Esophagus mucosa (tissue), 1 donor: Measurements from ENCODE around the gene CDK5R1. TPM values are rescaled to one million over a fixed set of nuclear protein-coding genes. Genes with fewer than 3 reads are reported as not detected.

Source experiments
- ATAC-seq: fragments of 200-7000 bp; cut with Tn5 transposase; one replicate; pipeline ENCODE4 v1.9.1; 2020
- total RNA-seq: library from RNA; stranded (reverse); gene quantifications from one replicate; pipeline ENCODE4 v1.2.4, GENCODE V29; 2023
- donor health status: DM: yes; HTN: yes; CAD: no.

The CDK5R1 gene
- total RNA-seq, 1 donor from 2014 or later: 12.6 TPM

GRCh38 chr17:32471652-32472051, 15.1 kb upstream of the CDK5R1 start:
- ATAC-seq: no peak

- ATAC-seq: no peak
Observed at GRCh38 chr17:32475258-32475657, 11.5 kb upstream of the CDK5R1 start.

DNA sequence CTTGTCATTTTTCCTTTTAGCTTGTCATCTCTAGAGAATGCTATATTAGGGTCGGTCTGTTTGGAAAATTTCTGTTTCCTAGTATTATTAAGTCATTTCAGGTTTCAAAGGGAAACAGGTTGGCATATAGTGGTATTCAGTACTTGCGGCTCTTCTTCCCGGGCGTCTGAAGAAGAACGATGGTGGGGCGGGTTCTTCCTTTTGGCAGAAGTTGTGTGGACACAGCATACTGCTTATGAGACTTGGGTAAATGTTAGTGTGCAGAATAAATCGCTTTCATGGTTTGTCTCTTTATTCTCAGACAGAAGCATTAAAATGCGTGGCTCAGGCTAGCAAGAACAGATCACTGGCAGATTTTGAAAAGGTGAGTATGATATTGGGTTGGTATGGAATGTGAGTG, 9.6 kb upstream of the CDK5R1 start:
- ATAC-seq: no peak

GRCh38 chr17:32479074-32479617, 7.6 kb upstream of the CDK5R1 start:
- ATAC-seq: no peak

DNA sequence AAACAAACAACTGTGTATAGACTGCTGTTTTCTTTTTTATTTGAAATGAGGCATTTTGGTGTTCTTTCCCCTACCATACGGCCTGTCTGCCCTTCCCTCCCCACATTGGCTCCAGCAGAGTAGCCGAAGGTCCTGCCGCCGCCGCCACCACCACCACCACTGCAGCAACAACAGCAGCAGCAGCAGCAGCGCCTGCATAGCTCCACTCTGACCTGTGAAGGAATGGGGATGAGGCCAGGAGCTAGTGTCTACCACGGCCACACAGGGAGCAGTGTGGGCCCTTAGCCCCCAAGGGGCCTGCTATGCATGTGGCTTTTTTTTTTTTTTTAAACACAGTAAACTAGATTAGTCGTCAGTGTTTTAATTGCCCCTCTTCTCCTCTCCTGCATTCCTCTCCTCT, 5.6 kb upstream of the CDK5R1 start:
- ATAC-seq: no peak

DNA sequence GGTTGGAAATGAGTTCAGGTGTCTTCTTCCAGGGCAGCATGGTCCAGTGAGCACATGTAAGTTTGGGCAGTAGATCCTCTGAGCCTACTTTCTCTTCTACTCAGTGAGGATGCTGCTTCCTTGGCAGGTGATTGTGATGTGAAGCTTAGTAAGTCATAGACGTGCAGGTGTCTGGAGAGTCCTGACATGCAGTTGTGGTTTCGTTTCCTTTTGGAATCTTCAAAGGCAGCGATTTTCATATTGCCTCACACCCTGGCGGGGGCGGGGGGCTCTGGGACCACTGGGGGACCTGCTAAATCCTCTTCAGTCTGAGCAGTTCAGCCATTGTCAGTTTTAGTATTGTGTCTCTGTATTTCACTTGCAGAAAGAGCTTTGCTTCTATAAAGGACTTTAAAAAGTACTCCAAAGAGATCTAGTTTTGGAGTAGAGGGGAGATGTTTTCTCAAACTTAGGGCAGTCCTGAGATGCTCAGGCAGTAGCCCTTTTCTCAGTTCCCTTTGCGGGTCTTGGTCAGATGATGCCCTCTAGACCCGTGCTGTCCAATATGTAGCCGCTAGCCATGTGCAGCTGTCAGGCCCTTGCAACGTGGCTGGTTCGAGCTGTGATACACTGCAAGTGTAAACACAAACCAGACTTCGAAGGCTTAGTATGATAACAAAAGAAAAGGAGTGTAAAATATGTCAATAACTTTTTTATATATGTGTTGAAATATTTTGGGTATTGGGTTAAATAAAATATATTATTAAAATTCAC, 4.0 kb upstream of the CDK5R1 start:
- no peak for ATAC-seq

DNA sequence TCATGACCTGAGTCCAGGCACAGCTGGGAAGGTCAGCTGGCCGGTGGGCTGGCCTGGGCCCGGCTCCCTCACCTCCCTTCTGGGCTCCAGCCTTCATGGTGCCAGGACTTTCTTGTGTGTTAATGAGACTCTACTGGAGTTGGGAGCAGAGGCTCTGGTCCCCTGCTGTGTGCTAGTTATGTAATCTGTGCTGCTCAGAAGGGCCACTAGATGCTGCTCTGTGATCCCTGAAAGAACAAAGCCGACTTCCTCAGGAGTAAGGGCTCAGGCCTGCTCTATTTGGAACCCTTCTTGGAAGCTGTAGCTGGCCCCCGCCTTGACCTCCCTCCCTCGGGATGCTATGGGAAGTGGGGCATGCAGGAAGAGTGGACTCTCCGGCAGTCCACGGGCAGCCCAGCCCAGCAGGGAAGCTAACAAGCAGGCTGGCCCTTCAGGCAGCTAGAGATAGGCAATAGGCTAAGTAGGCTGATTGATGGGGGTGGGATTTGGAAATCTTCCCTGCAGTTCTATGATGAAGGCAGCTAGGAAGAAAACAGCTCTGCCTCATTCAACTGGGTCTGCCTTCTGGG, 3.3 kb upstream of the CDK5R1 start:
- peak; percentile 57 for ATAC-seq

GRCh38 chr17:32484041-32484461, 2.7 kb upstream of the CDK5R1 start:
- no peak for ATAC-seq

- ATAC-seq: no peak
Observed at GRCh38 chr17:32484628-32485027, 2.2 kb upstream of the CDK5R1 start.

GRCh38 chr17:32485261-32486110, 1.3 kb upstream of the CDK5R1 start:
- no peak for ATAC-seq

- ATAC-seq: peak; percentile 81
Observed at GRCh38 chr17:32486111-32486700, 587 bp upstream of the CDK5R1 start.

GRCh38 chr17:32487473-32488176, 832 bp downstream of the CDK5R1 start:
- peak; percentile 11 for ATAC-seq

GRCh38 chr17:32488177-32488542, 1.4 kb downstream of the CDK5R1 start:
- no peak for ATAC-seq

DNA sequence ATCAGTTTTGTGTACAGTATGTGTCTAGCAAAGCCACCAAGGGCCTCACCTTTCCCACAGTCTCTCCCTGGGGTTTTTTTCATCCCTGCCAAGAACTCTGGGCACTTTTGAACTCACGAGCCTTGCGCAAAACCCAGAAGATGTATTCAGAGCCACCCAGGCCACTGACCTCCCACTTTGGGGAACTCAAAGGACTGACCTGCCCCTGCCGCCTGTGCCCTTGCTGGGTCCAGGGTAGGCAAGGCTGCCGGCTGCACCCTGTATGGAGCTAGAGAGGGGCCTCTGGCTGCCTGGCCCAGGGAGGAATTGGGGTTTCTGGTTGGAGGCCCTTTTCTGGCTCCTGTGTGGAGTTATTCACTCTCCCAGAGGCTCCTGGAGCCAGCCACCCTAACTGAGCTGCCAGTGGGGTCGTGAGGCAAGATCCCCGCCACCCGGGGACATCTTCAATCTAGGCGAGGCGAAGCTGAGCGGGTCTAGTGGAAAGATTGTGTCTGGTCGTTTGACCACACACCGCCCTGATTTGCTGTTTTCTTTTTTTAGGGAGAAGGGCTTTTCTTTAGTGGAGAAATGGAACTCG, 1.9 kb downstream of the CDK5R1 start:
- ATAC-seq: no peak

DNA sequence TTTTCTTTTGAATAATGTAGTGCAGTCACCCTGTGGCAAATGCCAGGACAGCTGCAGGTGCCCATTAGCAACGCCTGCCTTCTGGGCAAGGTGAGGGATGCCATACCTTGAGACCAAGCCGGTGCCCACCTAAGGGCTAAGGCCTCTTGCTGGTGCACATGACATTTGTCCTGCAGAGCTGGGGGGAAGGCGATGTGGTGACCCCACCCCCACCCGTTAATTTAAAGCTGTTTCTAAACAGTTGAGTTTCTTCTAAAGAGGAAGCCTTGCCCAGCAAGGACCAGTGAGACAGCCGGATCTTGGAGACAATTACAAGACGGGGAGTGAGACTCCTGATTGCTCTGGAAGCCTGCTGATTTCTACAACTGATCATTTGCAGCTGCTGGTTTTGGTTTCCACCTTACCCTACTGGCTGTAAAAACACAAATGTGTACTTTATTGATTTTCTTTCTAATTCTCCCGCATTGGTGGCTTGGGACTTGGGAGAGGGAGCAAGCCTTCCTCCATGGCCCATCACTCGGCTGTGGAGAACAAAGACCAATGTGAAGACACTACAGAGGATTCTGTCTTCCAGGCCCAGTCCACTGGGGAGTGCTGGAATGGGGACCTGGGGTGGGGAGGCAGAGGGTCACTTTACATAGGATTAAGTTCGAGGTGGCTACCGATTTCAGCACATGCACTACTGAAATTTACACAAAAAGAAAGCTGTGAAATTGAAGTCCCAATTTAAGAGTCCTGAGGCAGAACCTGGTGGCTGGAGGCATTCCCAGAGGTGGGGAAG, 2.7 kb downstream of the CDK5R1 start:
- ATAC-seq: no peak

DNA sequence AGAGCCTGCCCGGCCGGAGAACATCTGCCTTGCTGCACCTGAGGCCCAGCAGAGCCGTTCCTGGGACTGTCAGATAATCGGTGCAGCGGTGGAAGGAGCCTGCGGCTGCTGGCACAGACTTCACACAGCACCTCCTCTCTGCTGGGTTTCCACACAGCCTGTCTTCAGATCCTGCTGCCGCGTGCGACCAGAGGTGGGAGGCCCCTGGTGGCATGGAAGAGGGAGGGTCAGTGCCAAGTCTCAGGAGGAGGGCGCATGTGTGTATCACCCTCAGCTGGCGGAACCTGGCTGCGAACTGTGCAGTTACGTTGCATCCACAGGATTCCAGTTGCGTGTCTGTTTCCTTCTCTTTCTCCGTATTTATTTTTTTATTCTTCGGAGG, 3.3 kb downstream of the CDK5R1 start:
- no peak for ATAC-seq

- no peak for ATAC-seq
Observed at GRCh38 chr17:32491371-32492263, 4.8 kb downstream of the CDK5R1 start.

GRCh38 chr17:32492264-32492589, 5.4 kb downstream of the CDK5R1 start:
- no peak for ATAC-seq

DNA sequence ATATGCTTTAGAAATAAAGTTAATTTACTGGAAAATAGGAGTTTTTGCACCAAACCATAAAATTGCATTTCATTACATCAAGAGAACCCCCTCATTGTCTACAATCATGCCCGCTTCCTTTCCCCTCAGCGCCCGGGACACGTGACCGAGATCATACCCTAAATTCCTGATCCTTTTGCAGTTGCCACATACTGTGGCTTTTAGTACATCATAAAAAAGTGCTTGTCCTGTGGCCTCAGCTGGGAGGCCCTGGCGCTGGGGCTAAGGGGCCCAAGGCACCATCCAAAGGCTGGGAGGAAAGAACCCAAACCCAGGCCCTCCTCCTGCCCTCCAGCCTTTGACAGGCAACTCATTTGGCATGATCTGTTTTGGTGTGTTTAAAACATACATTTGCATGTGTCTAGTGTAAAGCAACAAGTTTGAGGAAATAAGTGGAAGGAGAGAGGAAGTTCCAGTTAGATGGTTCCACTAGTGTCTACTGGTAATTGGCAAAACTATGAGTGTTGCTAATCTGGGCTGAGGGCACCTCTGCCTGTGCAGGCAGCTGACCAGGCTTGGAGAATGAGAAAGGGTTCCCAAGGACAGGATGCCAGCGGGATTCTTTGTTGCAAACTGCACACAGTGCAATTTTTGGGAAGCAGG, 6.0 kb downstream of the CDK5R1 start:
- ATAC-seq: no peak

DNA sequence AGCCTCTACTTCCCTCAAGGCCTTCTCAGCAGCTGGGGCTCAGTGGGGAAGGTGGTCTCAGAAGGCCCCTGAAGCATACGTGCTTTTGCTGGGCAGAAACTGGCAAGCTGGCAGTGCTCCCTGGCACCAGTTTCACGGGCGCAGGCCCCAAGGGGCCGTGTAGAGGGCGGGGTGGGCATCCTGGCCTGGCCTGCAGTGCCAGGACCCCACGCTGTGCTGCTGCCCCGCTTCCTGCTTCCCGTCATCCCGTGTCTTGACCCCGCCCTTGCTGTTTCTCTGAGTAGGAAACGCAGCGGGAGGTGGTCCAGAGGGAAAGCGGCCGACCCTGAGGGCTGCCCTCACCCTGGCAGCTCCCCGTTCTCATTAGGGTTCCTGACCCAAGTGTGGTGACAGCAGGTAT, 6.8 kb downstream of the CDK5R1 start:
- ATAC-seq: no peak
